Measurements from ENCODE around the gene SLC41A1. TPM values are rescaled to one million over a fixed set of nuclear protein-coding genes. Genes with fewer than 3 reads are reported as not detected.

Gene SLC41A1
- total RNA-seq, 3 donors from 2014 or later, result 2.1 to 25.0 (median 4.9) TPM

DNA sequence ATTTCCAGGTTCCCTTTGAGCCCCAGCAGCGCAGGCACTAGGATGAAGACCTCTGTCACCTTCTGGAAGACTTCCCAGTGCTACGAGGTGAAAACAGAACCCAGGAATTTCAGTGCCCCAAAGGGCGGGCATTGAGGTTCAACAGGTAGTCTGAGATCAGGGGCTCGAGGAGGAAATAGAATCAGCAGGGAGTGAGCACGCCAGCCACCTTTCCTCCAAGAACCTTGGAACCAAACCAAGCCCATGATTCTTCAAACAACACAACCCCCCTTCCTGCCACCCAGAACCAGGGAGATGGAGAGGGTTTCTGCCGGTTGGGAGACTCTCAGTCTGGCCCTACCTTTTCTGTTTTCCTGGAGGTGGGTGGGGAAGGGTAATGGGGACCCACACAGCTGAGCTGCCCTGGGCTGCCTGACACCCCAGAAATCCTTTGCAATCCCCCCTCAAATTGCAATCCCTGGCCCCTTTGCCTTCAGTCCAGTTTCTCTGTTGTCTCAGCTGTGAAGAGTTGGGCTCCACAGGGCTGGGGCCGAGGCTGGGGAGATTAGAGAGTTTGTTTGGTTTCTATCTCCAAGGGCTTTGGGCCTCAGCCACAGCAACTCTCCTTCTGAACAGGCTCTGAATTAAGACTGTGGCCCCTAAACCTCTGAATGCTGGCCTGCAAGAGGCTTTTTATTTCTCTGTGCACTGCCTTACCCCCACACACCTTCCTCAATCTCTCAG lies 11.9 kb downstream of the SLC41A1 start:
- intact Hi-C loops (cut with DNase I, micrococcal nuclease), result no loop called here
- TF ChIP-seq, protein P1, sequence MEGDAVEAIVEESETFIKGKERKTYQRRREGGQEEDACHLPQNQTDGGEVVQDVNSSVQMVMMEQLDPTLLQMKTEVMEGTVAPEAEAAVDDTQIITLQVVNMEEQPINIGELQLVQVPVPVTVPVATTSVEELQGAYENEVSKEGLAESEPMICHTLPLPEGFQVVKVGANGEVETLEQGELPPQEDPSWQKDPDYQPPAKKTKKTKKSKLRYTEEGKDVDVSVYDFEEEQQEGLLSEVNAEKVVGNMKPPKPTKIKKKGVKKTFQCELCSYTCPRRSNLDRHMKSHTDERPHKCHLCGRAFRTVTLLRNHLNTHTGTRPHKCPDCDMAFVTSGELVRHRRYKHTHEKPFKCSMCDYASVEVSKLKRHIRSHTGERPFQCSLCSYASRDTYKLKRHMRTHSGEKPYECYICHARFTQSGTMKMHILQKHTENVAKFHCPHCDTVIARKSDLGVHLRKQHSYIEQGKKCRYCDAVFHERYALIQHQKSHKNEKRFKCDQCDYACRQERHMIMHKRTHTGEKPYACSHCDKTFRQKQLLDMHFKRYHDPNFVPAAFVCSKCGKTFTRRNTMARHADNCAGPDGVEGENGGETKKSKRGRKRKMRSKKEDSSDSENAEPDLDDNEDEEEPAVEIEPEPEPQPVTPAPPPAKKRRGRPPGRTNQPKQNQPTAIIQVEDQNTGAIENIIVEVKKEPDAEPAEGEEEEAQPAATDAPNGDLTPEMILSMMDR (IDR thresholded peaks at IDR 0.05), result no peak
- H3K36me3 ChIP-seq (ENCODE audit: low read depth), result no peaks in the 10 kb centered on the region
- H3K9me3 ChIP-seq, result no peaks in the 10 kb centered on the region
- DNase-seq (no peak), ATAC-seq (no peak)
- H3K4me1 ChIP-seq (ENCODE audit: low read depth), result no peaks in the 10 kb centered on the region
- H3K4me3 ChIP-seq, result no peak overlapping the region

DNA sequence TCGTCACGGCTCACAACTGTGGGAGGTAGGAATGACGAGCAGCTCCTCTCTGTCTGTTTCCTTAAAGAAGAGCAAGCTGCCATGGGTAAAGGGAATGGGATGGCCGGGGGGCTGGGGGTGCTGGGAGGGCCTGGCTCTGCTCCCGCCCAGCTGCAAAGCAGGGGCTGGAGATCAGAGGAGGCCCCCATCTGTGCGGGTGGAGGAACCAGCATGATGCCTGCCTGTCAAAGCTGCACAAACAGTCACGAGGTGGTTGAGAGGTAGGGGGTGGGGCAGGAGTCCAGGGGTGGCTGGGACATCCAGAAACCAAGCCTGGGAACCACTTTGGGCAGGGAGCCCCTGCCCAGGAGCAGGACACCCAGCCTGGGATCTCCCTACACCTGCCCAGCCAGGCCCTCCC lies 12.6 kb downstream of the SLC41A1 start:
- ATAC-seq, result no peak
- H3K4me1 ChIP-seq (ENCODE audit: low read depth), result no peaks in the 10 kb centered on the region

DNA sequence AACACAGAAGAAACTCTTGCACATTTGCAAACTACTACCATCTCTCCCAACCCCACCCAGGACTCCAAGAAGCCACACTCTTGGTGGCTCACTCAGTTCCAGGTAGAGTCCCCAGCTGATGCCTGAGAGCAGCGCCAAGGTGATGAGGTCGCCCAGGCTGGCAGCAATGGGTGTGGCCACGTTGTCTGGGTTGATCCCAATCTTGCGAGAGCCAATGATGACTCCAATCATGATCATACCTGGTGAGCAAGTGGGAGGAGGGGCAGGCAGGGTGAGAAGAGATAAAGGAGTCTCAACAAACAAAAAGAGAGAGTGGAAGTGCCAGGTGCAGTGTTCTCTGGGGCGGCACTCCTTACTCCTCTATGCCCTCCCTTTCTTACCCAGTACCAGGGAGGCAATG lies 14.4 kb downstream of the SLC41A1 start:
- DNase-seq (no peak), ATAC-seq (peak; percentile 36)
- TF ChIP-seq, protein P1 (IDR thresholded peaks at IDR 0.05), result no peak
- Histone ChIP-seq H3K4me1 (ENCODE audit: low read depth) (no peaks in the 10 kb centered on the region), H3K36me3 (ENCODE audit: low read depth) (no peaks in the 10 kb centered on the region), H3K9me3 (no peaks in the 10 kb centered on the region), H3K4me3 (no peak overlapping the region)
- intact Hi-C loops (cut with DNase I, micrococcal nuclease), result loop anchor here in 1 of 2 donors (10.0 kb wide), 2 partner anchors 116 to 306 kb away; no protein-coding TSS in a partner anchor

More for the DNA sequence above, 12.6 kb downstream of the SLC41A1 start:
- no peaks in the 10 kb centered on the region for H3K9me3 ChIP-seq
- H3K4me3 ChIP-seq, result no peak overlapping the region
- no peaks in the 10 kb centered on the region for H3K36me3 ChIP-seq (ENCODE audit: low read depth)
- TF ChIP-seq, protein P1 (IDR thresholded peaks at IDR 0.05), result no peak
- no peak for DNase-seq
- intact Hi-C loops (cut with DNase I, micrococcal nuclease), result no loop called here

DNA sequence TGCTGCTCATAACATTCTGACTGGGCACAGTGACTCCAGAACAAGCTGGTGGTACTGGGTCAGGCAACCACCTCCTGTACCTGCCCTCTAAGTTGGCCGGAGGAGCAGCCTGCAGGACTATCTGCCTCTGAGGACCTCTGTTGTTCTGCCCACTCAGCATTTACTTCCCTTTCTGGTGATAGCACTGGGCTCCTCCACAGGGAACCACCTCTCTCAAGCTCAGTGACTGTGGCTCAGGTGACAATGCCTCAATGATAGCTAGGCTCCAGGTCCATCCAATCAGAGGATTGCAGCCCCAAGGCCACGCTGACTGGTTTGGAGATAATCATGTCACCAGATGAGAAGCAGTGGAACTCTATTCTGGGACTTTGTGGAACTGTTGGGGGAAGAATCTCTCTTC lies 15.8 kb downstream of the SLC41A1 start:
- TF ChIP-seq, protein P1 (IDR thresholded peaks at IDR 0.05), result no peak
- Histone ChIP-seq H3K36me3 (ENCODE audit: low read depth) (no peaks in the 10 kb centered on the region), H3K4me3 (no peak overlapping the region), H3K9me3 (no peaks in the 10 kb centered on the region), H3K4me1 (ENCODE audit: low read depth) (no peaks in the 10 kb centered on the region)
- ATAC-seq (no peak), DNase-seq (no peak)
- intact Hi-C loops (cut with DNase I, micrococcal nuclease), result loop anchor here in 1 of 2 donors (10.0 kb wide), 2 partner anchors 118 to 308 kb away; no protein-coding TSS in a partner anchor

DNA sequence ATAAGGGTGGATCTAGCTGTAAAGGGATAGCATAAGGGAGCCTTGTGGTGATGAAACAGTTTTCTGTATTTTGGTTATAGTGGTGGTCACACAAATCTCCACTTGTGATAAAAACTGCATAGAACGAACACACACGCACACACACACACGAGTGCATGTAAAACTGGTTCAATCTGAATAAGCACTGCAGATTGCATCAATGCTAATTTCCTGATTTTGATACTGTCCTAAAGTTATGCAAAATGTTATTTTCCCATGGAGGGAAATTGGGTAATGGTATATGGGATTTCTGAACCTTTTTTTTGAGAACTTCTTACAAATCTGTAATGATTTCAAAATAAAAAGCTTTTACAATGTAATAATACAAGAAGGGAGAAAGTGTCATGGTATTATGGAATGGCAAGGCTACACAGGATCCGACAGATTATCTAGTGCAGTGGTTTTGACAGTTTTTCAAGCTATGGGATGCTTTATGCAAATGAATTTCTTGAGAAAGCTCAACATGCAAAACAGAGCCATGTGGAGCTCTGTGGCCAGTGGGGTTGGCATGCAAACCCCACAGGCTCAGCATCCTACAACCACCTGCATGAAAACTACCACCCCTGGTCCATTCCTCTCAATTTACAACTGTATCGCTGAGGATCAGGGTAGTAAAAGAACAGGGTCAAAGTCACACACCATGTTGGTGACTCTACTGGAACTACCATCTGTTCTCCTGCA lies 18.8 kb downstream of the SLC41A1 start:
- ATAC-seq, result no peak
- no peaks in the 10 kb centered on the region for H3K9me3 ChIP-seq
- no peaks in the 10 kb centered on the region for H3K4me1 ChIP-seq (ENCODE audit: low read depth)
- H3K4me3 ChIP-seq, result no peak overlapping the region
- TF ChIP-seq, protein P1 (IDR thresholded peaks at IDR 0.05), result no peak
- intact Hi-C loops (cut with DNase I, micrococcal nuclease), result loop anchor here (5.0 to 10.0 kb wide), 3 partner anchors 121 to 311 kb away; no protein-coding TSS in a partner anchor
- no peaks in the 10 kb centered on the region for H3K36me3 ChIP-seq (ENCODE audit: low read depth)
- no peak for DNase-seq

Data from mucosa of descending colon (tissue), 3 donors.